NCI-H2196 treated with DMSO at 0.1 percent for 48 hours (cell line): ENCODE measurements around the gene DOK6.

Source experiments
- DNase-seq: peaks from one replicate; lab custom pipeline; 2025; ENCODE audit not compliant: unreplicated experiment; lab: John Stamatoyannopoulos, UW

The DOK6 gene

GRCh38 chr18:69895066-69896047 is 494.7 kb downstream of the DOK6 start:
- no peak for DNase-seq

DNA sequence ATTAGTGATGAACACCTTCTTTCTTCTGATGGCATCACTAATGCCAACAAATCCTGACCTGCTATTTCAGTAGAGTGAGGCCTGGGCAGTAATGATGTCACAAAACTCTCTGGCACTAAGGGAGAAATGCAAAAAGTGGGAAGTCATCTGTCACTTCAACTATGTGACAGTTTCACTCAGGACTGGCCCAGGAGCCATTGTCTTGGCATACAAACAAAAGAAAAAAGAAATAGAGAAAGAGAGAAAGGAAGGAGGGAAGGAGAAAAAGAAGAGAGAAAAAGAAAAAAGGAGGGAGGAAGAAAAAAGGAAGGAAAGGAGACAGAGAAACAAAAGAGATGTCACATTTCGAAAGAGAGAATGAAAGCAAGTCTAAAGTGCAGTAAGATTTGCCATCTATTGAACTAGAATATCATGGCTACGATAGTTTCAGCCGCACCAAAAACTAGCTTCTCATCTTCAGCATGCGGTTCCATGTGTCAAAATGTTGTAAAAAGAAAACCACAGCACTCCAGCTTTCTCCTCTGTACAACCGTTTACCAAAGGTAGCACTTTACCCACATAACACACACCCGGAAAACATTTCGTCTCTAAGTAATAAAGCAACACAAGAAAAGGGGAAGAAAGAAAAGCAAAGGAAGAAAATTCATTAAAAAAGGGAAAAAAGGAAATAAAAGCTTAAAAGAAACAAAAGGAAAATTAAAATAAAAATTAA is 496.9 kb downstream of the DOK6 start:
- no peak for DNase-seq

DNA sequence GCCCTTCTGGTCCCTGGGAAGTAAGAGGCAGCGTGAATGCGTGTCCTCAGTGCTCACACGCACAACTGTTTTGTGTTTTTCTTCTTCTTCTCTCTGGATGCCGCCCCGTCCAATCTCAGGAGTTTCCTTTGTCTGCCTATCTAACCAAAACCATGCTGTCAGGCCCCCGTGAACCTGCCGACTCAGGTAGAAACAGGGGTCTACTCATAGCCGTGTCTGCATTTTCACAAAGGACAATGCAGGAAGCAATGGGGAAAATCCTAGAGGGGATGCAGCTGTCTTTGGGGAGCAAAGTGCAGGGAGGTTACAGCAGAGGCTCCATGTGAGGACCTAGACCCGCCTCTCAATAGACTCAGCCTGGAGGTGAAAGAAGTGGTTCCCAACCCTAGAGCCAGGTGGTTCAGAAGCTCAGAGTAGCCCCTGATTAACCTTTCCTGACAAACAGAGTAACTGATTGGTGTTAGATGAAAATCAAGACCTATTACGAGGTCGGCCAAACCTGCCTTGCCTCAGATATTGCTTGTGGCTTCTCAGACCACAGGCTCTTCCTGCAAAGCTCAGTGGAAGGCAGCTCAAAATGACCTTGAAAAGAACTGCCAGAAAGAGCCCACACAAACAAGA is 497.7 kb downstream of the DOK6 start:
- DNase-seq, result no peak
